ENCODE measurements around the gene ADAM8.

DNA sequence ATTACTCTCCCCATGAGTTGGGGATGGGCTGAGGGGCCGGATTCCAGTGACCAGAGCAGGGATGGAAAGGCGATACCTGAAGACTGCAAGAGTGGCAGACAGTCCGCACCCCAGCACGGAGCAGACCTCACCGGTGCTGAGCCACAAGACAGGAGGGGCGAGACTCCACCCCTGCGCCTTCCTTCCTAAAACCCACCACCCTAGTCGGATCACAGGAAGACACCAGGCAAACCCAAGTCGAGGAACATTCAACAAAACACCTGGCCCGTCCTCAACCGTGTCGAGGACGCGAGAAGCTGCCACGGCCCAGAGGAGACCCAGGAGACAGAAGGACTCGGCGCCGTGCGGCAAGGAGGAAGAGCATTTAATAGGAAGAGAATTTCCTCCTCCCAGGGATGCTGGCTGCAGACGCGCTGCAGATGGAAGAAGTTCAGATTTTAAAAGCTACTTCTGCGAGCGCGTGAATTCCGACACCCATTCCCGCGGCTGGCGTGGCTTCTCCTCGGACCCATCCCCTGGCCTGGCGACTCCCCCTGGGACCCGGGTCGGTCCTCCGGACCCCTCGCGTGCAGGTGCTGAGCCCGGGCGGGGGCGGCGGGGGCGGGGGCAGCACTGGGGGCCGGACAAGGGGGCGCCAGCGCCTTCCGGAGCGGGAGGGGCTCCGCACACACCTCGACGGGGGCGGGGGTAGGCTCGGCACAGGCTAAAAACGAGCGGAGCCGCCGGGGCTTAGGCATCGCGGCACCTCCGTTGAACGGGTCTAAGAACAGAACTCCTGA, 47.2 kb downstream of the ADAM8 start:
- no peak for TF ChIP-seq POLR2A (IDR thresholded peaks at IDR 0.05)
- TF ChIP-seq, protein P1, sequence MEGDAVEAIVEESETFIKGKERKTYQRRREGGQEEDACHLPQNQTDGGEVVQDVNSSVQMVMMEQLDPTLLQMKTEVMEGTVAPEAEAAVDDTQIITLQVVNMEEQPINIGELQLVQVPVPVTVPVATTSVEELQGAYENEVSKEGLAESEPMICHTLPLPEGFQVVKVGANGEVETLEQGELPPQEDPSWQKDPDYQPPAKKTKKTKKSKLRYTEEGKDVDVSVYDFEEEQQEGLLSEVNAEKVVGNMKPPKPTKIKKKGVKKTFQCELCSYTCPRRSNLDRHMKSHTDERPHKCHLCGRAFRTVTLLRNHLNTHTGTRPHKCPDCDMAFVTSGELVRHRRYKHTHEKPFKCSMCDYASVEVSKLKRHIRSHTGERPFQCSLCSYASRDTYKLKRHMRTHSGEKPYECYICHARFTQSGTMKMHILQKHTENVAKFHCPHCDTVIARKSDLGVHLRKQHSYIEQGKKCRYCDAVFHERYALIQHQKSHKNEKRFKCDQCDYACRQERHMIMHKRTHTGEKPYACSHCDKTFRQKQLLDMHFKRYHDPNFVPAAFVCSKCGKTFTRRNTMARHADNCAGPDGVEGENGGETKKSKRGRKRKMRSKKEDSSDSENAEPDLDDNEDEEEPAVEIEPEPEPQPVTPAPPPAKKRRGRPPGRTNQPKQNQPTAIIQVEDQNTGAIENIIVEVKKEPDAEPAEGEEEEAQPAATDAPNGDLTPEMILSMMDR (IDR thresholded peaks at IDR 0.05) = no peak
